ENCODE data around the gene PPP2R3B.

PPP2R3B gene

DNA sequence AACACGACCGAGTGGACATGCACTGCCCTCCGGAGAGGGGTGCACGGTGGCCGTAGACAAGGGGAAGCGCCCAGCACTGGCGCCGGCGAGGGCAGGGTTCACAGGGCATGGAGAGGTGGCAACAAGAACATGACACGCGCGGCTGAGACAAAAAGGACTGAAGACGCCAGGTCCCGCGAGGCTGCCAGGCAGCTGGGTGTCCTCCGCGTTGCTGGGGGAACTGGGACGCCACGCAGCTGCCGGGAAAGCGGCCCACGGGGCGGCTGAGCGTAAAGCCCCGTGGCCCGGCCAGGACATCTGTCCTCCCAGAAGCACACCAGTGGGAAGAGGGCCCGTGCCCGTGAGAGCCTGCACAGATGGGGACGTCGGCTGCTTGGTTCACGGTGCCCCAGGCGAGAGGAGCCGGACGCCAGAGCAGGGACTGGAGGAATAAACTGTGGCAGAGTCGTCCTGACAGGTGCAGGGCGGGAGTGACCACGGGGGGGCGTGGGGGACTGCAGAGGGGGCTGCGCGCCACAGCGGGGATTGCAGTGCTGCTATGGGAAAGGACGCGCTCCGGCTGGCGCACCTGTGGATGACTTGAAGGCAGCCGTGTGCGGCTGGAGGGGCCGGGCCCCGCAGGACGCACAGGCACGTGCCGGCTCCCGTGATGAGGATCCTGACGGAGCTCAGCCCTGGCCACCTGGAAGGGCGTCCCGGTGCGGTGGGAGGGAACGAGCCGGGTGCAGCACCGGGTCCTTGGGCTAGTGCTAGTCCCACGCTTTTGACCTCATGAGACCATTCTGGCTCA lies 36.0 kb downstream of the PPP2R3B start:
- TF ChIP-seq, protein P1, sequence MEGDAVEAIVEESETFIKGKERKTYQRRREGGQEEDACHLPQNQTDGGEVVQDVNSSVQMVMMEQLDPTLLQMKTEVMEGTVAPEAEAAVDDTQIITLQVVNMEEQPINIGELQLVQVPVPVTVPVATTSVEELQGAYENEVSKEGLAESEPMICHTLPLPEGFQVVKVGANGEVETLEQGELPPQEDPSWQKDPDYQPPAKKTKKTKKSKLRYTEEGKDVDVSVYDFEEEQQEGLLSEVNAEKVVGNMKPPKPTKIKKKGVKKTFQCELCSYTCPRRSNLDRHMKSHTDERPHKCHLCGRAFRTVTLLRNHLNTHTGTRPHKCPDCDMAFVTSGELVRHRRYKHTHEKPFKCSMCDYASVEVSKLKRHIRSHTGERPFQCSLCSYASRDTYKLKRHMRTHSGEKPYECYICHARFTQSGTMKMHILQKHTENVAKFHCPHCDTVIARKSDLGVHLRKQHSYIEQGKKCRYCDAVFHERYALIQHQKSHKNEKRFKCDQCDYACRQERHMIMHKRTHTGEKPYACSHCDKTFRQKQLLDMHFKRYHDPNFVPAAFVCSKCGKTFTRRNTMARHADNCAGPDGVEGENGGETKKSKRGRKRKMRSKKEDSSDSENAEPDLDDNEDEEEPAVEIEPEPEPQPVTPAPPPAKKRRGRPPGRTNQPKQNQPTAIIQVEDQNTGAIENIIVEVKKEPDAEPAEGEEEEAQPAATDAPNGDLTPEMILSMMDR (IDR thresholded peaks at IDR 0.05; ENCODE audit: low read depth, low read length), result no peak
- TF ChIP-seq POLR2A (IDR thresholded peaks at IDR 0.05; ENCODE audit: extremely low read depth, insufficient read length) (no peak), MYC (IDR thresholded peaks at IDR 0.05; ENCODE audit: low read depth, low read length) (no peak)
- TF ChIP-seq, protein P2, sequence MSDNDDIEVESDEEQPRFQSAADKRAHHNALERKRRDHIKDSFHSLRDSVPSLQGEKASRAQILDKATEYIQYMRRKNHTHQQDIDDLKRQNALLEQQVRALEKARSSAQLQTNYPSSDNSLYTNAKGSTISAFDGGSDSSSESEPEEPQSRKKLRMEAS (IDR thresholded peaks at IDR 0.05; ENCODE audit: low read depth, low read length), result no peak
- H3K4me3 ChIP-seq (ENCODE audit: low read depth, low read length), result no peak overlapping the region
- DNase-seq (ENCODE audit: low read depth), result no peak

DNA sequence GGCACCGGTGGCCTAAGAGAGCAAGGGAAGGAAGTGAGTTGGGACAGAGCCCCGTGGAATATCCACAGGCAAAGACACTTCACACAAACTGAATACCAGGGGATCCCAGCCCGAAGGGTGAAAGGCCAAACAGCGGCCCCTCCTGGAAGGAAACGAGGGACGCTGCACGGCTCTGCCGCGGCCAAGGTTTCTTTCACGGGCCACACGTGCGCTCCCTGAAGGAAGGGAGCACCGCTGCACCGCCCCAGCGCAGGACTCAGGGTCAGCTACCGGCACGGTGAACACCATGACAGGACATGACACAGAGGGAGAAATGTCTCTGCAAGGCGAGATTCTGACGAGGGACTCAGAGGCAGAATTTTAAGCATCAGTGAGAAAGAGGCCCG lies 36.6 kb downstream of the PPP2R3B start:
- H3K4me3 ChIP-seq (ENCODE audit: low read depth, low read length), result no peak overlapping the region
- TF ChIP-seq MYC (IDR thresholded peaks at IDR 0.05; ENCODE audit: low read depth, low read length), result no peak
- TF ChIP-seq, protein P2 (IDR thresholded peaks at IDR 0.05; ENCODE audit: low read depth, low read length), result no peak
- TF ChIP-seq, protein P1 (IDR thresholded peaks at IDR 0.05; ENCODE audit: low read depth, low read length), result no peak
- TF ChIP-seq POLR2A (IDR thresholded peaks at IDR 0.05; ENCODE audit: extremely low read depth, insufficient read length), result no peak
- no peak for DNase-seq (ENCODE audit: low read depth)

DNA sequence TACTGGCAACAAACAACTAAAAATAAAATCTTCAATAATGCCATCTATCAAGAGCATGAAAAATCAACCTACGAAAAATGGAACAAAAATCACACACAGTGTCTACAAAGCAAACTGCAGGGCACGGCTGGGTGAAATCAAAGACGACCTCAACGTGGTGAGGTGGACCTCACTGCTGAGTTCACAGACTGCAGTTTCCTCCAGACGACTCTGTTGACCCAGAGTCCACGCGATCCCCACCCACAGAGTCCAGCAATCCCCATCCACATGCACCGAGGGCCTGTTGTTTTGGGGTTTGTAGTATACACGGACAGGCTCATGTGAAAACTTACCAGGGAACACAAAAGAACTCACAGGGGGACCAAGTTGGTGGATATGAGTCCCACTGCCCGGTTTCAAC lies 37.0 kb downstream of the PPP2R3B start:
- TF ChIP-seq, protein P1 (IDR thresholded peaks at IDR 0.05; ENCODE audit: low read depth, low read length), result no peak
- no peak for TF ChIP-seq MYC (IDR thresholded peaks at IDR 0.05; ENCODE audit: low read depth, low read length)
- TF ChIP-seq, protein P2 (IDR thresholded peaks at IDR 0.05; ENCODE audit: low read depth, low read length), result no peak
- TF ChIP-seq POLR2A (IDR thresholded peaks at IDR 0.05; ENCODE audit: extremely low read depth, insufficient read length), result no peak
- H3K4me3 ChIP-seq (ENCODE audit: low read depth, low read length), result no peak overlapping the region
- no peak for DNase-seq (ENCODE audit: low read depth)

DNA sequence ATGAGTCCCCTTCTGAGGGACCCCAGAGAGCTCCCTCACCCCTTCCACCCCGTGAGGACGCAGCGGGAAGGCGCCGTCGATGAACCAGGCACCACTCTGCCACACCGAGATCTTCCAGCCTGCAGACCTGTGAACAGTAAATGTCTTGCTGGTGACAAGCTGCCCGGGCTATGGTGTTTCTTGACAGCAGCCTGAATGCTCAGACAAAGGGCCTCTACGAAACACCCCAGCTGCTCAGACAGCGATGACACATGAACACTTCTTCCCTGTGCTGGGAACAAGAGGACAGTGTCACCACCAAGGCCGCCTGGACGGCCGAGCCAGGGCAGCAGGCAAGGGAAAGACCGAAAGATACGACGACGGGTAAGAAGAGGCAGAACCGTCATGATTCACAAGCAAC lies 37.5 kb downstream of the PPP2R3B start:
- no peak for DNase-seq (ENCODE audit: low read depth)
- TF ChIP-seq, protein P1 (IDR thresholded peaks at IDR 0.05; ENCODE audit: low read depth, low read length), result no peak
- TF ChIP-seq POLR2A (IDR thresholded peaks at IDR 0.05; ENCODE audit: extremely low read depth, insufficient read length) (no peak), MYC (IDR thresholded peaks at IDR 0.05; ENCODE audit: low read depth, low read length) (no peak)
- TF ChIP-seq, protein P2 (IDR thresholded peaks at IDR 0.05; ENCODE audit: low read depth, low read length), result no peak
- no peak overlapping the region for H3K4me3 ChIP-seq (ENCODE audit: low read depth, low read length)

DNA sequence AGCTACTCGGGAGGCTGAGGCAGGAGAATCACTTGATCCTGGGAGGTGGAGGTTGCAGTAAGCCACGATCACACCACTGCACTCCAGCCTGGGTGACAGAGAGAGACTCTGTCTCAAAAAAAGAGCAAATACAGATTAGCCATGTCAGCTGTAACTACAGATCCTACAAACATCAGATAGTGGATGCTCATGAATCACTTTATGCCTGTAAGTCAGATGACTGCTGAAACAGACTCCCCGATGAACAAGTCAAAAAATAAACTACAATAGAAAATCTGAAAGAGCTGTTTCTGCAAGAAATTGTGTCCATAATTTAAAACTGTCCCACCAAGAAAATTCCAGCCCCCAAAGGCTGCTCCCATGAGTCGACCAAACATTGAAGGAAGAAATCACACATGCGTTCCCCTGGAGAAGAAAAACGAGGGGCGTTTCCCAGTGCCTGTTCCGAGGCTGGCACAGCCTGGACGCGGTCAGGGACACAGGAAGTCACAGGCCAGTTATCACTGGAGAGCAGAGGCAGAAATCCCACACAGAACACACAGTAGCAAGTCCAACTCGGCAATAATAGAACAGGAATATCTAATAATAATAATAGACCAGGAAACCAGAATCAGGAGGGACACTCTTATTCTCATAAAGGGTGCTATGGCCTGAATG lies 38.1 kb downstream of the PPP2R3B start:
- TF ChIP-seq MYC (IDR thresholded peaks at IDR 0.05; ENCODE audit: low read depth, low read length), result no peak
- no peak for TF ChIP-seq POLR2A (IDR thresholded peaks at IDR 0.05; ENCODE audit: extremely low read depth, insufficient read length)
- TF ChIP-seq, protein P1 (IDR thresholded peaks at IDR 0.05; ENCODE audit: low read depth, low read length), result no peak
- TF ChIP-seq, protein P2 (IDR thresholded peaks at IDR 0.05; ENCODE audit: low read depth, low read length), result no peak
- DNase-seq (ENCODE audit: low read depth), result no peak
- H3K4me3 ChIP-seq (ENCODE audit: low read depth, low read length), result no peak overlapping the region

Data from NB4 (cell line).